Epithelial cell of proximal tubule (primary cell): ENCODE data around the gene NKX1-2. TPM values are rescaled to one million over a fixed set of nuclear protein-coding genes. Genes with fewer than 3 reads are reported as not detected.

Source experiments
- DNase-seq: peaks from one replicate; pipeline ENCODE4 v3.0.0-alpha.2; 2011; ENCODE audit warnings: low read depth
- H3K4me3 ChIP-seq: 2 replicates; pipeline ENCODE4 v1.5.1; 2011; ENCODE audit warnings: low read depth, mild to moderate bottlenecking, low read length
- total RNA-seq: library from RNA; depleted of rRNA; stranded (reverse); fragments of >200 nt; gene quantifications from 2 replicates; pipeline ENCODE4 v1.2.3, GENCODE V29; 2015
- TF ChIP-seq, protein P1 (sequence below): conservative IDR thresholded peaks from 2 replicates; pipeline ENCODE4 v1.5.1; 2012; ENCODE audit warnings: low read depth, mild to moderate bottlenecking, low read length

The NKX1-2 gene
- total RNA-seq, 1 donor from 2014 or later, result not detected

DNA sequence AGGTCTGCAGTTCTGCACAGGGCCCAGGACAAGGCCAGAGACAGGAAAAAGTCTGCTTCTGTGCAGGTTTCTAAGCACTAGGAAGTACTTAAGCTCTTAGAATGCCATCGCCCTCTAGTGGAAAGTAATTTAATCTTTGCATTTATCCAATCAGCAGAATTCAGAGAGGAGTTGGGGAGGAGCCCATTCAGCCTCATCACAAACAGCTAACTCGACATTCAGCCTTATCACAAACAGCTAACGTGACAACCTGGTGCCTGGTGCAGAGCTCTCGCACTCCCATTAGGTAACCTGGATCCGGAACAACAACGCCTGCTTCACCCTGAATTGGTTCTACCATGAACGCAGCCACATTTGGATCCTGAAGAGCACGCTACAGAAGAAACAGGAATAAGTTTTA lies 46.3 kb downstream of the NKX1-2 start:
- H3K4me3 ChIP-seq, result no peak overlapping the region
- peak; percentile 51 for DNase-seq
- TF ChIP-seq, protein P1, sequence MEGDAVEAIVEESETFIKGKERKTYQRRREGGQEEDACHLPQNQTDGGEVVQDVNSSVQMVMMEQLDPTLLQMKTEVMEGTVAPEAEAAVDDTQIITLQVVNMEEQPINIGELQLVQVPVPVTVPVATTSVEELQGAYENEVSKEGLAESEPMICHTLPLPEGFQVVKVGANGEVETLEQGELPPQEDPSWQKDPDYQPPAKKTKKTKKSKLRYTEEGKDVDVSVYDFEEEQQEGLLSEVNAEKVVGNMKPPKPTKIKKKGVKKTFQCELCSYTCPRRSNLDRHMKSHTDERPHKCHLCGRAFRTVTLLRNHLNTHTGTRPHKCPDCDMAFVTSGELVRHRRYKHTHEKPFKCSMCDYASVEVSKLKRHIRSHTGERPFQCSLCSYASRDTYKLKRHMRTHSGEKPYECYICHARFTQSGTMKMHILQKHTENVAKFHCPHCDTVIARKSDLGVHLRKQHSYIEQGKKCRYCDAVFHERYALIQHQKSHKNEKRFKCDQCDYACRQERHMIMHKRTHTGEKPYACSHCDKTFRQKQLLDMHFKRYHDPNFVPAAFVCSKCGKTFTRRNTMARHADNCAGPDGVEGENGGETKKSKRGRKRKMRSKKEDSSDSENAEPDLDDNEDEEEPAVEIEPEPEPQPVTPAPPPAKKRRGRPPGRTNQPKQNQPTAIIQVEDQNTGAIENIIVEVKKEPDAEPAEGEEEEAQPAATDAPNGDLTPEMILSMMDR, result peak; percentile 67

DNA sequence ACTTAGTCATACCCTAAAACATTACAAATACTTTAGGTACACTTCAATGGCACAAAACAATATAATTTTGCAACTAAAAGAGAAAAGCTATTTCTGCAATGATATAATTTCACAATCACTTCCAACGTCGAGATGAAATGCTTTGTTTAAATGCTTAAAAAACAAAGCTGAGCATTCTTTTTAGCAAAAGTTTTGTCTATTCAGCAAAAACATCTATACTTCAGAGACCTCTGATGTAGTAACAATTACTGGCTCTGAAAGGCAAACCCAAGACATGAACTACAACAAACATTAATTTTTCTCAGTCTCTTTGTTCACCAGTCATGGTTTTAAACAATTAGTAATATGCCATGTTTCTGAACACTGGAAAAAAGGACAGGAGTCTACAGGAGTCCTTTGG lies 47.6 kb downstream of the NKX1-2 start:
- no peak for DNase-seq
- TF ChIP-seq, protein P1, result no peak
- H3K4me3 ChIP-seq, result no peak overlapping the region

- TF ChIP-seq, protein P1, result no peak
- H3K4me3 ChIP-seq, result no peak overlapping the region
- DNase-seq, result no peak
These were observed 48.2 kb downstream of the NKX1-2 start for GRCh38 chr10:124401633-124402032.

Other genes starting within 250 kb of the NKX1-2 start
- gene OAT, start 31.1 kb downstream of the NKX1-2 start, total RNA-seq, result 50.9 and 85.7 TPM in 2 replicates
- gene LHPP, start 11.8 kb upstream of the NKX1-2 start, total RNA-seq, result 3.6 and 12.1 TPM in 2 replicates